Activated T-helper 9 cell treated with anti-CD3 and anti-CD28 coated beads, Interleukin-2, amount 50 U/mL, for 16 hours (primary cell): ENCODE measurements around the gene RANGRF.

ENCODE experiments used
- DNase-seq: peaks from one replicate; pipeline ENCODE4 v3.0.0-alpha.2; 2020; ENCODE audit warnings: low read depth

The RANGRF gene

DNA sequence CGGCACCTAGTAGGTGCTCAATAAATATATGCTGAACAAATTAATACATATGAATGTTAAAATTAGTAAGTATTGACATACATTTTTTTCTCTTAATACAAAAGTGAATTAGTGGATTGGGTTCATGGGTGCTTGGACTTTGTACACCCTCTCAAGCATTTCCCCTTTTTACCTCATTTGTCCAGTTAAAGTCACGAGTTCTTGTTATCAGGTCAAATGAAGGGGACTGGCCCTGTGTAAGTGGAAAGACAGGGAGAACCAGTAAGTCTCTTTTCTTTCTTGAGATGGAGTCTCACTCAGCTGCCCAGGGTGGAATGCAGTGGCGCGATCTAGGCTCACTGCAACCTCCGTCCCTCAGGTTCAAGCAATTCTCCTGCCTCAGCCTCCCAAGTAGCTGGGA, 13.7 kb upstream of the RANGRF start:
- DNase-seq, result no peak

DNA sequence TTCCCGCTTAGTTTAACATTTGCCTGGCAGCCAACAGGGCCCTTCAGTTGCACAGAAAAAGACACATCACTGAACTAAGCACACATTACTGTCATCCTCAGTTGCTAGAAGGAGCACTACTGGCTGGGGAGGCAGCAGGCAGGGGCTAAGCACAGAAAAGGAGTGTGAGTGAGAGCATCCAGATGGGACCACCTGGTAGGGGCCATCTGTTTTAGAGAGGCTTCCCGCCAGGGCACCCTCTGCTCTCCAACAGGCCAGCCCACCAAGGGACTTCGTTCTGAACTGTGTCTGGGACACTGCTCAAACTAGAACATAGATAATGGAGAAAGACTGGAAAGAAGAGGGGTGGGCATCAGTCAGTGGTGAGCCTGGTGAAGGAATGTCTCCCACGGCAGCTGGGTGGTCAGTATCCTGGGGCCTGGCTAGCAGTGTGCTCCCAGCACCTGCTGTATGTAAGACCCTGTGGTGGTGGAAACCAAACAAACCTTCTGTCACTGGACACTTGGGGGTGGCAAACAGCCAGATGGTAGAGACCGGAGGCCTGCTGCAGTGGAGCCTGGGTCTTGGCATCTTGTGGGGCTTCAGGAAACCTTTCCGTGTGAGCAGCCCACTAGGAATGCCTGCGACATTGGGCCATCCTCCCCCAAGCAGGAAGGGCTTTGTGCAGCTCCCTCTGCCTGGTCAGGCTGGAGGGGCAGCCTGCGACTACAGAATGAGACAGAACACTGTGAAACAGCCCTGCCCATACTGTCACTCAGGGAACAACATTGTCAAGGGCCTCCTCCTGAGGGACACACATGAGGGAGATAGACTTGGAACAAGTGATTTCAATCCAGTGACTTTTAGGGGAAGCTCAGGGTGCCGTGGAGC, 12.8 kb upstream of the RANGRF start:
- no peak for DNase-seq

- DNase-seq, result no peak
These were observed 11.2 kb upstream of the RANGRF start for GRCh38 chr17:8277317-8277716.

DNA sequence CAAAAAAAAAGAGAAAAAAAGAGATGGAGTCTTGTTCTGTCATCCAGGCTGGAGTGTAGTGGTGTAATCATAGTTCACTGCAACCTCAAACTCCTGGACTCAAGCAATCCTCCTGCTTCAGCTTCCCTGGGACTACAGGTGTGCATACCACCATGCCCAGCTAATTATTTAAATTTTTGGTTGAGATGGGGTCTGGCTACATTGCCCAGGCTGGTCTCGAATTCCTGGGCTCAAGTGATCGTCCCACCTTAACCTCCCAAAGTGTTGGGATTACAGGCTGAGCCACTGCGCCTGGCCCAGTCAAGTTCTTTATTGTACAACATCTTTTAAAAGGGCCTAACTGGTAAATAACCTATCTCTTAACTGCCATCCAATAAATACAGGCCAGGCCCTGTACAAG, 6.1 kb upstream of the RANGRF start:
- DNase-seq, result no peak

- no peak for DNase-seq
These were observed 5.1 kb upstream of the RANGRF start for GRCh38 chr17:8283356-8283755.

- DNase-seq, result no peak
These were observed 4.3 kb upstream of the RANGRF start for GRCh38 chr17:8284126-8284525.

DNA sequence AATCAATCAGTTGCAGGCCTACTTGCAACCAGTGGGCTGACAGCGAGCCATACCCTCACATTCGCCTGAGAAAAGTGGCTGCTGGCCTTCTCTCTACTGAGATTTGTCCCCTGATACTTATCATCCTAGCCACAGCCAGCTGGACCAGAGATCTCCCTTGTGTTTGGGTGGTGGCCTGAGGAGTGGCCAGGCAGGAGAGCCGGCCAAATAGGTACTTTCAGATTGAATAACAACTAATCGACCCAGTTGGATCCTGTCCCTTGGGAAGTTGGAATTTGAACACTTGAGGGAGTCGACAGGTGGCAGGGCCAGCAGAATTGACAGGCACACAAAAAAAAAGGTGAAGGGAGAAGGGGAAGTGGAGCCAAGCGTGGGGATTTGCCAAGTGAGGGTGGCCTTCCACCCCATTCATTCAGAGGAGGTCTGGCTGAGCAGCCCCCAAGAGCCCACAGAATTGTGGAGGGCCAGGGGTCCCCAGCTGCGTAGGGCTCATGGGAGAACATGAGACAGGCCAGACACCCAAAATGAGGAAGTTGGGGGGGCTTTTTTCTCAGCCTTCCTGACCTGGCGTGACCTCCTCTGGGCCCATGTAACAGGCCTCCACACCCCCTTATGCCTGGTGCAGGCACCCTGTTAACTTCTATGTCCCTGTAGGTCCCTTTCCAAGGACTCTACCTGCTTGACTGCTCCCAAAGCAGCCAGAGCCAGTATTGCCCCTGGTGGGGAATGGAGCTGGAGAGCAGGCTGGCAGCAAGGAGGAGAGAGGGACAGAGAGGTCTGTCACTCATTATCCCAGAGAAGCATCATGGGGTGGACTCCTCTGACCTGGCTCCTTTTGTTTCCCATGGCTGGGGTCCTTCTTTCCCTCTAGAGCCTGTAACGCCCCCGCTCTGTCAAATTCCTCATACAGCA, 2.9 kb upstream of the RANGRF start:
- no peak for DNase-seq

DNA sequence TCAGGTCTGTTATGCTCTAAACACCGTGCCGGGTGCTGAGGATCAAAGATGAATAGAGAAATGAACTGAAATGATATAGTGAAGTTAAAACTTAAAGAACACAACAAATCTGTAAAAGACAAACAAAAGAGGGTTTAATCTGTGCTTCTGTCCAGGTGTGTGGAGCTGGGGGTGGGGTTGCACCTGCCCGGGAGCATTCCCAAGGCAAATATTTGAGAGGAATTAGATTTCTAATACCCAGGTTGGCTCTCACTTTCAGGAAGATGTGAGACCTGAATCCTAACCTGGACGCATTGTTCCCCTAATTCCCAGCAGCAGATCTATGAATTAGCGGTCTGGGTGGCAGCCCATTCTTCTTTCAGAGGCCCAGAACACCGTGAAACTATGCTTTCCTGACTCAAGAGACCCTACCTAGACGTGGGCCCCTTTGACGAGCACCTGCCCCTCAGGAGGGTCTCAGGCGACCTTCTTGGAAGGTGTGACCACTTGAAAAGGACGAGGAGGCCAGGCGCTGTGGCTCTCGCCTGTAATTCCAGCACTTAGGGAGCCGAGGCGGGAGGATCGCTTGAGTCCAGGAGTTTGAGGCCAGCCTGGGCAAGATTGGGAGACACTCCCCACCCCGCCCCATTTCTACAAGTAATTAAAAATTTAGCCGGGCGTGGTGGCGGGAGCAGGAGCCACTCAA, 677 bp upstream of the RANGRF start:
- no peak for DNase-seq

DNA sequence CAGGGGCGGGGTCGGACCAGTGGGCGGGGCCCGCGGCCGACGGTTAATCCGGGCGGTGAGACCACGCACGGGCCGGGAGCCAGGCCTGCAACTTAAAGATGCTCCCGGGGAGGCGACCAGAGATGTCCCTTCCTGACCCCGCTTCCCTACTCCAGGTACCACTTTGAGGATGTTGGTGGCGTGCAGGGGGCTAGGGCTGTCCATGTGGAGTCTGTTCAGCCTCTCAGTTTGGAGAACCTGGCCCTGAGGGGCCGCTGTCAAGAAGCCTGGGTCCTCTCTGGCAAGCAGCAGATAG, 580 bp downstream of the RANGRF start:
- DNase-seq, result peak; percentile 64

- DNase-seq, result no peak
These were observed 1.6 kb downstream of the RANGRF start for GRCh38 chr17:8290043-8290442.

DNA sequence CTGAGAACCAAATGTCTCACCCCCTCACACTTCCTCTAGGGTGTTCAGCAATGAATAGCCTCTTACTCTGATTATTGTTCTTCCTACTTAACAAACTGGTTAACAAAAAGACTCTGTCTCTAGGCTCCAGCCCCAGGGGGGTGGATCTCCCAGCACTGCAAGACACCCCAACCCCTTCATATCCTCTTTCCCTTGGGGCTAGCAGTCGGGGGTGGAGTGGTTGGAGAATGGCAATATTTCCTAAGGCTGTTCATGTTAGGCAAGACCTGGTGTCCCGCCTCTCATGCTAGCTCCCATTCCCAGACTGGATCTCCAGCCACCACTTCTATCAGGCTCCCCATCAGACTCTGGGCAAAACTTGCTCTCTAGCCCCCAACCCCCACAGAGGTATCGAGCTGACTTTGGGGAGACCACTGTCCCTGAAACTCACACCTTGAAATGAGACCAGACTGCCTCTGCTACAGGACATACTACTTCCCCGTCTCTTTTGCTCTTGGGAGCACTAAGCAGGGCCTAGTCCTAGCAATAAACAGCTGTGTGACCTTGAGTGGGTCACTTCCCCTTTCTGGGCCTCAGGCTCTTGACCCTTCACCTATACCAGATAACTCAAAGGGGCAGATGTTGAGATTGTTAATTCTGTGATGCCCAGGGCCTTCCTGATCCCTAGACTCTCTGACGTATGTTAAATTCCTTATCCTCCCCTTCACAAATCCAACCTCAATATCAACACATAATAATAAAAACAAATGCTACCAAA, 4.3 kb downstream of the RANGRF start:
- no peak for DNase-seq

- no peak for DNase-seq
These were observed 5.9 kb downstream of the RANGRF start for GRCh38 chr17:8294361-8294760.

DNA sequence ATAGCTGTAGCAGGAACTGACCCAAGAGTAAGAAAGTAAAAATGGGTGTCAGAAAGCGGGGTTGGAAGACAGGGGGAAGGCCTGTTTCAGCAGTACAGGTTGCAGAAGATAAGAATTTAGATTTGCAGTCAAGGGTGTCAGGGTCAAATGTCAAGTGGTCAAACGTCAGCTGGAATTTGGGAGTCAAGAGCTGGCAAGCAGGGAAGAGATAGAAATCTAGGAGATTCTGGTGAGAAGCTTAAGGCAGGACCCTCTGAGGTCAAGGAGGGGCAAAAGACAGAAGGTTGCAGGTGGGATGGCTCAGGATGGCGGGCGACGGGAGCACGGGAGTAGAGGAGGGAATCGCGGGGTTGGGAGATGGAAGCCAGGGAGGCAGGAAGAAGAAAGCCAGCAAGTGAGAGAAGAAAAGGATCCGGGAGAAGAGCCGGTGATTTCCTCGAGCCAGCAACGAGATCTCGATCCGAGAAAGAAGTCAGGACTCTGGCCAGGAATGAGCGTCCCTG, 6.4 kb downstream of the RANGRF start:
- DNase-seq, result no peak

DNA sequence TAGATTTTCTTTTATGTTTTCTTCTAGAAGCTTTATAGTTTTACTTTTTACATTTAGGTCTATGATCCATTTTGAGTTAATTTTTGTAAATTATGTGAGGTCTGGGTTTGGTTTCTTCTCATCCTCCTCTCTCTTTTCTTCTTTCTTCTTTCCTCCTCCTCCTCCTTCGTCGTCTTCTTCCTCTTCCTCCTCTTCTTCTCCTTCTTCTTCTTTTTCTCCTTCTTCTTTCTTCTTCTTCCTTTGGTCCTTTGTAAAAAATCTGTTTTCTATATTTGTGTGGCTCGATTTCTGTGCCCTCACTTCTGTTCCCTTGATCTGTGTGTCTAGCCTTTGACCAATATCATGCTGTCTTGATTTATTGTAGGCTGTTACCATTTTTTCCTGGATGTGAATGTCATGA, 11.8 kb downstream of the RANGRF start:
- no peak for DNase-seq

DNA sequence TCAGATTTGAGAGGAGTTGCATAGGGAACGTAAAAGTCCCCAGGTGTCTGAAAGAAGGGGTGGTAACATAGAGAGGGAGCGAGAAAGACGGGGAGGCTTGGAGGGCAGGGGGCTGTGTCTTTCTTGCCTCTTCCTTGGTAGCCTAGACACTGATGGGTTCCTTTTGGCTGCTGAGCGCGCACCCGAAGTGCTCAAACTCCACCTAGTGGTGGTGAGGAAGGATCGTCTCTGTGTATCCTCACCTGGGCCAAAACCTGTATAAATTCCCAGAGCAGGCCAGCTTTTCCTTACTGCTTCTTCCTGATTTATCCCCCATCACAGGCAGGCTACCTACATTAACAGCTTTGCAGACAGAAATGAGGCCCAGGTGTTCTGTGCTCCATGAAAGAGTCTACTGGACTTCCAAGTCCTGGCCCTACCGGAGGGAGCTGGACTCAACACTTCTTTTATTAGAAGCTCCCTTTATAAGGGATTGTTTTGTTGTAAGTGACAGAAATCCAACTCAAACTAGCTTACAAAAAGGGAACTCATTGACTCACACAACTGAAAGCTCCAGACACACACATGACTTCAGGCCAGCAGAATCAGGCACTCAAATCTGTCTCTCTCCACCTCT, 12.3 kb downstream of the RANGRF start:
- DNase-seq, result peak; percentile 33

DNA sequence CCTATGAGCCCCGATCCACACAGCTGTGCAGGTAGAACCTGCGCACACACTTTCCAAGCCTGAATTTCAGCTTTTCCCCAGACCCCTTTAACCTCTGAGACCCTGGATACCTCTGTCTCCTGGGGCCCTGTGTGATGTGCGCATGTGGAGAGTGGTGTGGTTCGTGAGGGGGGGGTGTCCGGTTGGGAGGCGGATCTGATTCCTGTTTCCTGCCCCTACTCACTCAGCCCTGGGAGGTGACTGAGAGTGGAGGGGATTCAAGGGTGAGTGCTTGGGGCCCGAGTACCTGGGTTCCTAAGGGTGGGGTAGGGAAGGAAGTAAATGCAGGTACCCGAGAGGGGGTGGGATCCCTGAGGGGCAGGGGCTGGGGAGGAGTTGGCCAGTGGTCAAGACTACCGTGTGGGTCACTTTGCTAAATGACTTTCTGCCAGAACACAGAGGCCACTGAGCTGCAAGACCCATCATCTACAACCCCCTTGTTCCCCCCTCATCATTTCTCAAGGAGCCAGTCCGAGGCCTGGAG, 22.2 kb downstream of the RANGRF start:
- DNase-seq, result no peak

DNA sequence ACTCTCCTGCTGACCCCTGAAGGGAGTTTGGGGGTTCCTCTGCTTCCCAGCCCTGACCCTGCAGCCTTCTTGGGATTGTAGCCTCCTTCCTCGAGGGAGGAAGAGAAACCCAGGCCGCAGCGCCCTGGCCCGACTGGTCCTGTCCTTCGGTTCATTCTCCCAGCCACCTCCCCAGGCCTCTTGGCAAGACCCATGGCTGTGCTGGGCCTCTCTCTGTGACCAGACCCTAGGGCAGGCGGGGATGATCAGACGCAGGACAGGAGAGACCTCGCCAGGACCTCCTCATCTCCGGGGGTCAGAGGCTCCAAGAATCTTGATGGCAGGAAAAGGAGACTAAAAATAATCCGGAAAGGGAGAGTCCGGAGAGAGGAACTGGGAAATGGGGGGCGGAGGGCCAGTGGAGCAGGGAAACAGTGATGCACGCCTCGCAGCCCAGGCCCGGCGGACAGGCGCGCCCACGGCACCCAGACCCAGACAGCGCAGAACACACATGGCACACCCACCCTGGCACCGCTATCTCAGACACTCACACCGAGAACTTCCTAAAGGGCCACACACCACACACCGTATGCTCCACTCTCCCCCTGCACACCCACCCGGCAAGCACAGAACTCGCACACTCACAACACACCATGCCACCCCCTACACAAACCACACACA, 22.8 kb downstream of the RANGRF start:
- no peak for DNase-seq

- DNase-seq, result no peak
These were observed 23.8 kb downstream of the RANGRF start for GRCh38 chr17:8312251-8312650.

GRCh38 chr17:8312726-8313600, 24.5 kb downstream of the RANGRF start:
- no peak for DNase-seq
